Measurements from ENCODE around the gene NFXL1.

The NFXL1 gene

GRCh38 chr4:47831026-47831679 is 83.2 kb downstream of the NFXL1 start:
- no peak for DNase-seq (ENCODE audit: low read depth in 2 of 2)

GRCh38 chr4:47830265-47831025 is 83.9 kb downstream of the NFXL1 start:
- DNase-seq (ENCODE audit: low read depth in 2 of 2) = no peak

GRCh38 chr4:47829438-47829837 is 84.9 kb downstream of the NFXL1 start:
- DNase-seq (ENCODE audit: low read depth in 2 of 2) = no peak

GRCh38 chr4:47827343-47828047 is 86.9 kb downstream of the NFXL1 start:
- no peak for DNase-seq (ENCODE audit: low read depth in 2 of 2)

- no peak for DNase-seq (ENCODE audit: low read depth in 2 of 2)
These were observed 89.5 kb downstream of the NFXL1 start for GRCh38 chr4:47824840-47825239.

GRCh38 chr4:47819178-47819577 is 95.2 kb downstream of the NFXL1 start:
- DNase-seq (ENCODE audit: low read depth in 2 of 2) = no peak

- no peak for DNase-seq (ENCODE audit: low read depth in 2 of 2)
These were observed 97.1 kb downstream of the NFXL1 start for GRCh38 chr4:47817275-47817674.

- DNase-seq (ENCODE audit: low read depth in 2 of 2) = no peak
These were observed 97.6 kb downstream of the NFXL1 start for GRCh38 chr4:47816748-47817147.

- no peak for DNase-seq (ENCODE audit: low read depth in 2 of 2)
These were observed 99.6 kb downstream of the NFXL1 start for GRCh38 chr4:47814618-47815295.

GRCh38 chr4:47809654-47810203 is 104.7 kb downstream of the NFXL1 start:
- DNase-seq (ENCODE audit: low read depth in 2 of 2) = no peak

- no peak for DNase-seq (ENCODE audit: low read depth in 2 of 2)
These were observed 109.8 kb downstream of the NFXL1 start for GRCh38 chr4:47804598-47804997.

- no peak for DNase-seq (ENCODE audit: low read depth in 2 of 2)
These were observed 112.8 kb downstream of the NFXL1 start for GRCh38 chr4:47801481-47802002.

- DNase-seq (ENCODE audit: low read depth in 2 of 2) = no peak
These were observed 116.2 kb downstream of the NFXL1 start for GRCh38 chr4:47798165-47798564.
